K562 (cell line): ENCODE data around the gene TUBG2. TPM values are rescaled to one million over a fixed set of nuclear protein-coding genes. Genes with fewer than 3 reads are reported as not detected.

Experiments used
- CTBP1 ChIP-seq: fragments of 450-650 bp; IDR thresholded peaks from 2 replicates; pipeline ENCODE4 v1.6.1; 2016; ENCODE audit warnings: borderline replicate concordance
- HDAC1 ChIP-seq, 2 experiments: fragments of 450-650 bp; IDR thresholded peaks; 2 replicates each; pipeline ENCODE4 v1.6.1; 2016 to 2017; ENCODE audit warnings: inconsistent platforms in 1 of 2, mild to moderate bottlenecking in 1 of 2, moderate library complexity in 1 of 2
- HNRNPK ChIP-seq: fragments of 200-400 bp; formaldehyde crosslinking; IDR thresholded peaks from one replicate; pipeline ENCODE4 v1.6.1; 2018; ENCODE audit warnings: mild to moderate bottlenecking, low read depth, low read length; ENCODE audit not compliant: poor library complexity, severe bottlenecking
- MCM7 ChIP-seq, 2 experiments: fragments of 450-650 bp; IDR thresholded peaks; 2 replicates each; pipeline ENCODE4 v1.6.1; 2016 to 2018
- NONO ChIP-seq, 2 experiments: fragments of 200-400 bp in 1 of 2; fragments of 450-650 bp in 1 of 2; formaldehyde crosslinking in 1 of 2; IDR thresholded peaks; 2 replicates each; pipeline ENCODE4 v1.6.1; 2017; ENCODE audit warnings: low read depth in 2 of 2, mild to moderate bottlenecking in 2 of 2, moderate library complexity in 2 of 2, low read length in 1 of 2
- PHF20 ChIP-seq: fragments of 450-650 bp; IDR thresholded peaks from 2 replicates; pipeline ENCODE4 v1.6.1; 2018; ENCODE audit not compliant: partially characterized antibody
- SP1 ChIP-seq: sonication (generic); formaldehyde crosslinking; IDR thresholded peaks from 2 replicates; pipeline ENCODE4 v1.8.1; 2022; ENCODE audit warnings: mild to moderate bottlenecking, missing genetic modification reagents
- SREBF2 ChIP-seq: sonication (generic); formaldehyde crosslinking; IDR thresholded peaks from 2 replicates; pipeline ENCODE4 v1.4.0; 2020; ENCODE audit warnings: mild to moderate bottlenecking, missing genetic modification reagents
- ZNF551 ChIP-seq: fragments of 250-450 bp; sonication (Bioruptor Pico); IDR thresholded peaks from 2 replicates; pipeline ENCODE4 v1.5.0; 2021; ENCODE audit warnings: mild to moderate bottlenecking, moderate library complexity
- ZNF695 ChIP-seq: fragments of 450-650 bp; formaldehyde crosslinking; IDR thresholded peaks from 2 replicates; pipeline ENCODE4 v1.4.0; 2020; ENCODE audit warnings: mild to moderate bottlenecking, moderate library complexity
- polyA plus RNA-seq, 8 experiments: library from polyadenylated mRNA; depleted of rRNA in 4 of 8; stranded (reverse) in 5 of 8; unstranded in 3 of 8; fragments of >200 nt; fragmentation: Nextera tagmentation in 2 of 8; fragmentation: Illumina TruSeq in 1 of 8; extraction: Ambion mirVana in 2 of 8; extraction: Trizol in 1 of 8; gene quantifications; 2 replicates each; pipeline versions ENCODE4 v1.2.1 to v1.2.3, GENCODE V29; 2011 to 2014; ENCODE audit warnings: inconsistent platforms in 1 of 8, missing spikeins in 1 of 8
- total RNA-seq, 7 experiments: library from RNA; depleted of rRNA in 6 of 7; stranded (reverse); fragments of >200 nt in 6 of 7; fragmentation: Illumina TruSeq in 2 of 7; extraction: Trizol in 2 of 7; gene quantifications; 2 replicates each; pipeline versions ENCODE4 v1.2.1 to v1.2.3, GENCODE V29; 2011 to 2021; ENCODE audit warnings: low replicate concordance in 1 of 7
- TF ChIP-seq, protein P1 (sequence below): sonication (generic); formaldehyde crosslinking; IDR thresholded peaks from 2 replicates; pipeline ENCODE4 v1.8.0; 2023; ENCODE audit warnings: mild to moderate bottlenecking, missing genetic modification reagents
- TF ChIP-seq, protein P2 (sequence below), 2 experiments: IDR thresholded peaks; 2 replicates each; pipeline ENCODE4 v1.6.1; 2012; ENCODE audit warnings: improper control_type of control experiment in 2 of 2, low read depth in 2 of 2, low read length in 2 of 2, borderline replicate concordance in 1 of 2
- TF ChIP-seq, protein P3 (sequence below), 2 experiments: fragments of 450-650 bp; formaldehyde crosslinking in 1 of 2; IDR thresholded peaks; 2 replicates each; pipeline versions ENCODE4 v1.4.0 to v1.6.1; 2014 to 2020; ENCODE audit warnings: mild to moderate bottlenecking in 2 of 2, borderline replicate concordance in 1 of 2, low read depth in 1 of 2

Gene TUBG2
- total and polyA plus RNA-seq, 9 of the 15 experiments (the other 6 are each of a cell fraction or from before 2014, with no cell fraction given), result 0.09 to 0.80 (median 0.24) TPM; not detected in 2

DNA sequence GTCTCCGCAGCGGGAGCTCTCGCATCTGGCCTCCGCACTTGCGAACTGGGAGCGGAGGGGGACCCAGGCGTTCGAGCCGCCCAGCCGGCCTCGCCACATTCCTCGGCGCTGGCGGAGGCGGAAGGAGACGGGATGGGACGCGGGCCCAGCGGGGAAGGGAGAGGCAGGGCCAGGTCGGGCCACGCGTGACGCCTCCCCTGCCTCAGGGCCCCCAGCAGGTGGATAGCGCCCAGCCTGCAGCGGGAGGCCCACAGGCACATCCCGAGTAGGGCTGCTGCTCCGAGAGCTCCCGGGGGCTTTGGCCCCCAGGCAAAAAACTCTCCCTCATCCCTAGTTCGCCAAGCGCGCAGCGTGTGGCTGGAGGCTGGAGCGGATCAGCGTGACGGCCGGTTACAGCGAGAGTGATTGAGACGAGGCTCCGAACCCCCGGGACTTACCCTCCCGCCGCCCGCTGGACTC is 16.9 kb downstream of the TUBG2 start (continued):
- TF ChIP-seq, protein P1, sequence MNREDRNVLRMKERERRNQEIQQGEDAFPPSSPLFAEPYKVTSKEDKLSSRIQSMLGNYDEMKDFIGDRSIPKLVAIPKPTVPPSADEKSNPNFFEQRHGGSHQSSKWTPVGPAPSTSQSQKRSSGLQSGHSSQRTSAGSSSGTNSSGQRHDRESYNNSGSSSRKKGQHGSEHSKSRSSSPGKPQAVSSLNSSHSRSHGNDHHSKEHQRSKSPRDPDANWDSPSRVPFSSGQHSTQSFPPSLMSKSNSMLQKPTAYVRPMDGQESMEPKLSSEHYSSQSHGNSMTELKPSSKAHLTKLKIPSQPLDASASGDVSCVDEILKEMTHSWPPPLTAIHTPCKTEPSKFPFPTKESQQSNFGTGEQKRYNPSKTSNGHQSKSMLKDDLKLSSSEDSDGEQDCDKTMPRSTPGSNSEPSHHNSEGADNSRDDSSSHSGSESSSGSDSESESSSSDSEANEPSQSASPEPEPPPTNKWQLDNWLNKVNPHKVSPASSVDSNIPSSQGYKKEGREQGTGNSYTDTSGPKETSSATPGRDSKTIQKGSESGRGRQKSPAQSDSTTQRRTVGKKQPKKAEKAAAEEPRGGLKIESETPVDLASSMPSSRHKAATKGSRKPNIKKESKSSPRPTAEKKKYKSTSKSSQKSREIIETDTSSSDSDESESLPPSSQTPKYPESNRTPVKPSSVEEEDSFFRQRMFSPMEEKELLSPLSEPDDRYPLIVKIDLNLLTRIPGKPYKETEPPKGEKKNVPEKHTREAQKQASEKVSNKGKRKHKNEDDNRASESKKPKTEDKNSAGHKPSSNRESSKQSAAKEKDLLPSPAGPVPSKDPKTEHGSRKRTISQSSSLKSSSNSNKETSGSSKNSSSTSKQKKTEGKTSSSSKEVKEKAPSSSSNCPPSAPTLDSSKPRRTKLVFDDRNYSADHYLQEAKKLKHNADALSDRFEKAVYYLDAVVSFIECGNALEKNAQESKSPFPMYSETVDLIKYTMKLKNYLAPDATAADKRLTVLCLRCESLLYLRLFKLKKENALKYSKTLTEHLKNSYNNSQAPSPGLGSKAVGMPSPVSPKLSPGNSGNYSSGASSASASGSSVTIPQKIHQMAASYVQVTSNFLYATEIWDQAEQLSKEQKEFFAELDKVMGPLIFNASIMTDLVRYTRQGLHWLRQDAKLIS, result no peak
- TF ChIP-seq PHF20 (peak; percentile 14), ZNF551 (CRISPR knock-in tag) (no peak), SREBF2 (CRISPR knock-in tag) (0 out of 2 replicates have a peak, but pooled peaks have one; percentile 79), CTBP1 (0 out of 2 replicates have a peak, but pooled peaks have one; percentile 11), HNRNPK (no peak), NONO (IDR thresholded peaks at IDR 0.05; ENCODE audit: low read depth in 2 of 2, low read length in 1 of 2) (0 out of 4 replicates have a peak, but pooled peaks of 1 of the 2 experiments have one; percentile 25), MCM7 (IDR thresholded peaks at IDR 0.05) (no peak), SP1 (CRISPR knock-in tag) (0 out of 2 replicates have a peak, but pooled peaks have one; percentile 35), ZNF695 (no peak), HDAC1 (IDR thresholded peaks at IDR 0.05) (peak in 1 of 2 experiments; percentile 51; a peak in 2 of 4 replicates)
- TF ChIP-seq, protein P2, sequence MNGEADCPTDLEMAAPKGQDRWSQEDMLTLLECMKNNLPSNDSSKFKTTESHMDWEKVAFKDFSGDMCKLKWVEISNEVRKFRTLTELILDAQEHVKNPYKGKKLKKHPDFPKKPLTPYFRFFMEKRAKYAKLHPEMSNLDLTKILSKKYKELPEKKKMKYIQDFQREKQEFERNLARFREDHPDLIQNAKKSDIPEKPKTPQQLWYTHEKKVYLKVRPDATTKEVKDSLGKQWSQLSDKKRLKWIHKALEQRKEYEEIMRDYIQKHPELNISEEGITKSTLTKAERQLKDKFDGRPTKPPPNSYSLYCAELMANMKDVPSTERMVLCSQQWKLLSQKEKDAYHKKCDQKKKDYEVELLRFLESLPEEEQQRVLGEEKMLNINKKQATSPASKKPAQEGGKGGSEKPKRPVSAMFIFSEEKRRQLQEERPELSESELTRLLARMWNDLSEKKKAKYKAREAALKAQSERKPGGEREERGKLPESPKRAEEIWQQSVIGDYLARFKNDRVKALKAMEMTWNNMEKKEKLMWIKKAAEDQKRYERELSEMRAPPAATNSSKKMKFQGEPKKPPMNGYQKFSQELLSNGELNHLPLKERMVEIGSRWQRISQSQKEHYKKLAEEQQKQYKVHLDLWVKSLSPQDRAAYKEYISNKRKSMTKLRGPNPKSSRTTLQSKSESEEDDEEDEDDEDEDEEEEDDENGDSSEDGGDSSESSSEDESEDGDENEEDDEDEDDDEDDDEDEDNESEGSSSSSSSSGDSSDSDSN (IDR thresholded peaks at IDR 0.05; ENCODE audit: borderline replicate concordance in 1 of 2, low read depth in 2 of 2, low read length in 2 of 2), result peak; percentile 24 to 41; a peak in 2 of 4 replicates
- TF ChIP-seq, protein P3, sequence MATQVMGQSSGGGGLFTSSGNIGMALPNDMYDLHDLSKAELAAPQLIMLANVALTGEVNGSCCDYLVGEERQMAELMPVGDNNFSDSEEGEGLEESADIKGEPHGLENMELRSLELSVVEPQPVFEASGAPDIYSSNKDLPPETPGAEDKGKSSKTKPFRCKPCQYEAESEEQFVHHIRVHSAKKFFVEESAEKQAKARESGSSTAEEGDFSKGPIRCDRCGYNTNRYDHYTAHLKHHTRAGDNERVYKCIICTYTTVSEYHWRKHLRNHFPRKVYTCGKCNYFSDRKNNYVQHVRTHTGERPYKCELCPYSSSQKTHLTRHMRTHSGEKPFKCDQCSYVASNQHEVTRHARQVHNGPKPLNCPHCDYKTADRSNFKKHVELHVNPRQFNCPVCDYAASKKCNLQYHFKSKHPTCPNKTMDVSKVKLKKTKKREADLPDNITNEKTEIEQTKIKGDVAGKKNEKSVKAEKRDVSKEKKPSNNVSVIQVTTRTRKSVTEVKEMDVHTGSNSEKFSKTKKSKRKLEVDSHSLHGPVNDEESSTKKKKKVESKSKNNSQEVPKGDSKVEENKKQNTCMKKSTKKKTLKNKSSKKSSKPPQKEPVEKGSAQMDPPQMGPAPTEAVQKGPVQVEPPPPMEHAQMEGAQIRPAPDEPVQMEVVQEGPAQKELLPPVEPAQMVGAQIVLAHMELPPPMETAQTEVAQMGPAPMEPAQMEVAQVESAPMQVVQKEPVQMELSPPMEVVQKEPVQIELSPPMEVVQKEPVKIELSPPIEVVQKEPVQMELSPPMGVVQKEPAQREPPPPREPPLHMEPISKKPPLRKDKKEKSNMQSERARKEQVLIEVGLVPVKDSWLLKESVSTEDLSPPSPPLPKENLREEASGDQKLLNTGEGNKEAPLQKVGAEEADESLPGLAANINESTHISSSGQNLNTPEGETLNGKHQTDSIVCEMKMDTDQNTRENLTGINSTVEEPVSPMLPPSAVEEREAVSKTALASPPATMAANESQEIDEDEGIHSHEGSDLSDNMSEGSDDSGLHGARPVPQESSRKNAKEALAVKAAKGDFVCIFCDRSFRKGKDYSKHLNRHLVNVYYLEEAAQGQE (IDR thresholded peaks at IDR 0.05; ENCODE audit: borderline replicate concordance), result peak; percentile 90
- TF ChIP-seq, protein P3 (CRISPR knock-in tag; IDR thresholded peaks at IDR 0.05; ENCODE audit: low read depth), result peak; percentile 87
